Activated CD4-positive, alpha-beta T cell treated with anti-CD3 and anti-CD28 coated beads for 48 hours (primary cell): ENCODE data around the gene RGS11.
"Not testable (repeated sequence)": the region's sequence is repeated elsewhere in the genome, so short reads cannot be mapped to it uniquely, and the experiment has no call there.

ENCODE experiments used
- DNase-seq: peaks from one replicate; pipeline ENCODE4 v3.0.0-alpha.2; 2020

The RGS11 gene

GRCh38 chr16:261031-261691, 14.6 kb downstream of the RGS11 start:
- DNase-seq = no peak

GRCh38 chr16:260326-260725, 15.4 kb downstream of the RGS11 start:
- DNase-seq = no peak

- no peak for DNase-seq
Observed at GRCh38 chr16:259814-260253, 15.9 kb downstream of the RGS11 start.

- no peak for DNase-seq
Observed at GRCh38 chr16:259226-259625, 16.5 kb downstream of the RGS11 start.

DNA sequence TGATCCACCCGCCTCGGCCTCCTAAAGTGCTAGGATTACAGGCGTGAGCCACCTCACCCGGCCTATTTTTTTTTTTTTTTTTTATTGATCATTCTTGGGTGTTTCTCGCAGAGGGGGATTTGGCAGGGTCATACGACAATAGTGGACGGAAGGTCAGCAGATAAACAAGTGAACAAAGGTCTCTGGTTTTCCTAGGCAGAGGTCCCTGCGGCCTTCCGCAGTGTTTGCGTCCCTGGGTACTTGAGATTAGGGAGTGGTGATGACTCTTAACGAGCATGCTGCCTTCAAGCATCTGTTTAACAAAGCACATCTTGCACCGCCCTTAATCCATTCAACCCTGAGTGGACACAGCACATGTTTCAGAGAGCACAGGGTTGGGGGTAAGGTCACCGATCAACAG, 17.7 kb downstream of the RGS11 start:
- DNase-seq = not testable (repeated sequence)

GRCh38 chr16:255183-255582, 20.6 kb downstream of the RGS11 start:
- DNase-seq = no peak

GRCh38 chr16:254461-254860, 21.3 kb downstream of the RGS11 start:
- DNase-seq = no peak

GRCh38 chr16:253833-254232, 21.9 kb downstream of the RGS11 start:
- DNase-seq = no peak

GRCh38 chr16:252366-253337, 23.1 kb downstream of the RGS11 start:
- DNase-seq = peak; percentile 38

DNA sequence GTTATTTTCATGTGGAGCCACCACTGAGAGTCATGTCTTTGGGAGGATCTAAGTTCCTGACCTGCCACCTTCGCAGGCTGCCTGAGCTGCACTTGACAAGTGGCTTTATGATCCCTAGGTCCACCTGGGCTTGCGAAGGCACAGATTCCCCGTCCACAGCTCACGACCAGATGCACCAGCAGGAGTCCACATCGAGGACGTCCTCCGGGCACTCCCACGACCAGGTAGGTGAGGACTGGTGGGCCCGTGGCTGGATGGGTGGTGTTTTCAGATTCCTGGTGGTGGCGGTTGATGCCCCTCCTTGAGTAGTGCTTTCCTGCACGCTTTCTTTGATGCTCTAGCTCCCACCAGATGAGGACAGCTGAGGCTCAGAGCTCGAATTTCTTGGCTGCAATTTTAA, 26.3 kb downstream of the RGS11 start:
- DNase-seq = no peak

DNA sequence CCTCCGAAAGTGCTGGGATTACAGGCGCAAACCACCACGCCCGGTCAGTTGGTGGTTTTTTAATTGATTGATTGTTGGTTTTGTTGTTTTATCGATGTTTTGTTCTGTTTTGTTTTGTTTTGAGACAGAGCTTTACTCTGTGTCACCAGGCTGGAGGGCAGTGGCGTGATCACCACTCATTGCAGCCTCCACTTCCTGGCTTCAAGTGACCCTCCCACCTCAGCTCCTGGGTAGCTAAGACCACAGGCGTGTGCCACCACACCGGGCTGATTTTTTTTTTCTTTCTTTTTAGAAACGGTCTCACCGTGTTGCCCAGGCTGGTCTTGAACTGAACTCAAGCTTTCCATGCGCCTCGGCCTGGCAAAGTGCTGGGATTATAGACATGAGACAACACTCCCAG, 28.7 kb downstream of the RGS11 start:
- no peak for DNase-seq

- DNase-seq = no peak
Observed at GRCh38 chr16:245105-245504, 30.6 kb downstream of the RGS11 start.

DNA sequence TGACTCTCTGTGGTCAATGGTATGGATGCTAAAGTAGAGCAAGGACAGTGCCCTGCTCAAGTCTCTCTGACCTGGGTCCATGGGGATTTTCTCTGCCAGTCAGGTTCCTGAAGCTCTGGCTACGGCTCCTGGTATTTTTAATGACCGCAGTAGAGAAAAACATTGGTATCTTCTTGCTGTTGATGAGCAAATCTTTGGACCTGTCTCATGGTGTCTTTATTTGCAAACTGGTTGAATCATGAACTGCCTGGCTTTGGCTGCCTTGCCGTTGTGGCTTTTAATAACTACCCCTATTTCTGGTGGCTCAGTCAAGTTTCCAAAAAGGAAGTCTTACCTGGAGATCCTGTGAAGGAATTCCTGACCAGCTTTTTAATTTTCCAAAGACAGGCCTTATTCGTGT, 32.4 kb downstream of the RGS11 start:
- no peak for DNase-seq

DNA sequence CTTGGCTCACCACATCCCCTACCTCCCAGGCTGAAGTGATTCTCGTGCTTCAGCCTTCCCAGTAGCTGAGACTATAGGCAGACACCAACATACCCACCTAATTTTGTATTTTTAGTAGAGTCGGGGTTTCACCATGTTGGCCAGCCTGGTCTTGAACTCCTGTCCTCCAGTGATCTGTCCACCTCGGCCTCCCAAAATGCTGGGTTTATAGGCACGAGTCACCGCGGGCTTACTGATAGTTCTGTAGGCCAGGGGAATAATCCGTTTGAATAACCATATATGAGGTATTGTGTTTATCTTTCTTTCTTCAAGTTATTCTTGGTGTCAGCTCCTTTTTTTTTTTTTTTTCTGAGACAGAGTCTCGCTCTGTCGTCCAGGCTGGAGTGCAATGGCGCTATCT, 33.5 kb downstream of the RGS11 start:
- DNase-seq = no peak

DNA sequence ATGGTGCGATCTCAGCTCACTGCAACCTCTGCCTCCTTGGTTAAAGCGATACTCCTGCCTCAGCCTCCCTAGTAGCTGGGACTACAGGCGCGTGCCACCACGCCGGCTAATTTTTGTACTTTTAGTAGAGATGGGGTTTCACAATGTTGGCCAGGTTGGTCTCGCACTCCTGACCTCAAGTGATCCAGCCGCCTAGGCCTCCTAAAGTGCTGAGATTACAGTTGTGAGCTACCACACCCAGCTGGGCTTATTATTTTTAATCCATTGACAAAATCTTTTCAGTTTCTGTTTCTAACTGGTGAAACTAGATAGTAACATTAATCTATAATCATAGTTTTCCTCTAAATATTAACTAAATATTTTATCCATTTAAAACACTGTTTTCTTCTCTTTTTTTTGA, 35.2 kb downstream of the RGS11 start:
- DNase-seq = no peak

GRCh38 chr16:239948-240277, 35.8 kb downstream of the RGS11 start:
- DNase-seq = no peak

- DNase-seq = peak; percentile 97
Observed at GRCh38 chr16:234468-235305, 41.1 kb downstream of the RGS11 start, which contains the start of gene FAM234A. TSS of gene FAM234A (plus strand) at chr16:234821. CDS start at chr16:254414, 19,593 bp downstream.

- DNase-seq = no peak
Observed at GRCh38 chr16:230949-231348, 44.8 kb downstream of the RGS11 start.

DNA sequence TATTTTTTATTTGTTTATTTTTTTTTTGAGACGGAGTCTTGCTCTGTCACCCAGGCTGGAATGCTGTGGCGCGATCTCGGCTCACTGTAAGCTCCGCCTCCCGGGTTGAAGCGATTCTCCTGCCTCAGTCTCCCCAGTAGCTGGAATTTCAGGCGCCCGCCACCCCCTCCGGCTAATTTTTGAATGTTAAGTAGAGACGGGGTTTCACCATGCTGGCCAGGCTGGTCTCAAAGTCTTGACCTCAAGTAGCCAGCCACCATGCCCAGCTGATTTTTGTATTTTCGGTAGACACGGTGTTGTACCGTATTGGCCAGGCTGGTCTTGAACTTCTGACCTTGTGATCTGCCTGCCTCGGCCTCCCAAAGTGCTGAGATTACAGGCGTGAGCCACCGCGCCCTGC, 45.4 kb downstream of the RGS11 start:
- not testable (repeated sequence) for DNase-seq

DNA sequence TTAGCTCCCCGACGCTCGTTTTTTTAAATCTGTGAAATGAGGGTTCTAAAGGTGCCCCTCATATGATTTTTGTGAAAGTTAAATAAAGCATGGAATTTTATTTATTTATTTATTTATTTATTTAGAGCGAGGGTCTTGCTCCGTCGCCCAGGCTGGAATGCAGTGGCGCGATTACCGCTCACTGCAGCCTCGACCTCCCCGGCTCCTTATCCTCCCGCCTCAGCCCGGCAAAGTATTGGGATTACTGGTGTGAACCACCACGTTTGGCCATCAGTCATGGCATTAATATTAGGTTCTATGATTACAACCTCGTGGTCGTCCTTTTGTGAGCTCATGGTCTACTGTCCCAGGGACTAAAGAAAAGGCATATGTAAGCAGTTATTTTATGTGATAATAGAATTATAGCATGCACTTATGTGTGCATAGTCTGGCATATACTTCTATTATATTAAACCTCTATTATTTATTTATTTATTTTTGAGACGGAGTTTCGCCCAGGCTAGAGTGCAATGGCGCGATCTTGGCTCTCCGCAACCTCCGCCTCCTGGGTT, 45.9 kb downstream of the RGS11 start:
- DNase-seq = no peak

GRCh38 chr16:228852-229730, 46.7 kb downstream of the RGS11 start, which contains the start of gene LUC7L:
TSS of gene LUC7L (minus strand) at chr16:229449. CDS start at chr16:229339, 110 bp downstream.
- DNase-seq = peak; percentile 91
